ENCODE data around the gene ROS1. TPM values are rescaled to one million over a fixed set of nuclear protein-coding genes. Genes with fewer than 3 reads are reported as not detected.

ROS1 gene
- total RNA-seq, 1 experiment from 2014 or later: not detected

DNA sequence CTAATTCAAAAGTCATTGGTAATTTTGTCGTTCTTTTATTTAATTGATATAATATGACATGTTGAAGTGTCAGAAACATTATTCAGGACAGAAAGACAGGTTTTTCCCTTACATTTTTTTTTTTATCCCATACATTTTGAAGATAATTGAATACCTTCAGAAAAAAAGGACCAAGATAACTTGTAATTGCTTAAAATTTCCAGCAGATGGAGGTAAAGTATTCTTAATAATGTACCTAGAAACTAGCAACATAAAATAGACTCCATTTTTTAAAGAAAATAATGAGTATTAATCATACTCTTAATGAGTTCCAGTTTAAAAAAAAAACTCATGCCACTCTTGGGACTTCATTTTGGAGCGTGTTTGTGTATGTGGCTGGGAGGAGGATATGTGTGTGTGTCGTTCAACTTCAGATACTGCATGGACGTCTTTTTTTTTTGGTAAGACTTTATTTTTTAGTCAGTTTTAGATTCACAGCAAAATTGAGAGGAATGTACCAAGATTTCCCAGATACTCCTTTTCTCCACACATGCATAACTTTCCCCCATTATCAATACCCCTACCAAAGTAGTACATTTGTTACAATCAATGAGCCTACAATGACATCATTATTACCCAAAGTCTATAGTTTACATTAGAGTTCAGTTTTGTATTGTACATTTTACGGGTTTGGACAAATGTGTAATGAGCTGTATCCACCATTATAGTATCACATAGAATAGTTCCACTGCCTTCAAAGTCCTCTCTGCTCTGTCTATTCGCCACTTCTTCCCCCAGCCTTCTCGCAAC is 79.4 kb downstream of the ROS1 start:
- Histone ChIP-seq H2BK120ac (ENCODE audit: low read depth, low read length, poor library complexity, severe bottlenecking) (no peak overlapping the region), H3K56ac (ENCODE audit: insufficient read length, low read depth, low read length) (no peak overlapping the region), H3K27me3 (ENCODE audit: insufficient read depth, low read length) (no peaks in the 10 kb centered on the region), H3K23ac (ENCODE audit: insufficient read length, low read depth, low read length) (no peak overlapping the region), H4K8ac (replicated peaks; ENCODE audit: insufficient read length, low read depth, low read length) (no peak overlapping the region), H2AK5ac (ENCODE audit: insufficient read length, low read length) (no peak overlapping the region), H3K79me2 (ENCODE audit: insufficient read depth, low read length) (no peaks in the 10 kb centered on the region), H3K4me2 (ENCODE audit: insufficient read depth, insufficient read length, low read length) (no peak overlapping the region), H3K14ac (ENCODE audit: insufficient read depth, low read length) (no peak overlapping the region), H3K4ac (ENCODE audit: low read depth, low read length) (no peak overlapping the region), H3K18ac (ENCODE audit: insufficient read length, low read depth, low read length) (no peak overlapping the region), H2BK15ac (ENCODE audit: low read depth, low read length) (no peak overlapping the region), H3T11ph (ENCODE audit: low read length) (no peak overlapping the region), H3K9me3 (ENCODE audit: control insufficient read depth, low read depth, low read length) (no peaks in the 10 kb centered on the region), H4K91ac (ENCODE audit: insufficient read length, low read depth, low read length) (no peak overlapping the region), H4K5ac (ENCODE audit: insufficient read length, low read depth, low read length) (no peak overlapping the region), H4K20me1 (ENCODE audit: control insufficient read depth, insufficient read depth, insufficient read length) (no peaks in the 10 kb centered on the region), H3K79me1 (ENCODE audit: insufficient read depth, low read depth, low read length, poor library complexity, severe bottlenecking) (no peaks in the 10 kb centered on the region), H2BK12ac (ENCODE audit: insufficient read length, low read depth, low read length) (no peak overlapping the region), H3K4me1 (ENCODE audit: insufficient read depth, low read length) (no peaks in the 10 kb centered on the region), H2BK20ac (ENCODE audit: low read depth, low read length, poor library complexity, severe bottlenecking) (no peak overlapping the region), H3K9ac (ENCODE audit: extremely low read depth, insufficient read length, low read length) (no peak overlapping the region), H2AFZ (ENCODE audit: low read length) (no peak overlapping the region), H2BK5ac (ENCODE audit: insufficient read length, low read length) (no peak overlapping the region), H3K27ac (ENCODE audit: insufficient read length, low read depth, low read length) (no peak overlapping the region), H3K23me2 (ENCODE audit: insufficient read length, low read depth, low read length, poor library complexity, severe bottlenecking) (peaks cover 3% of the 10 kb centered on the region)
- no peak overlapping the region for H3K27ac Mint-ChIP-seq
- TF ChIP-seq, protein P1, sequence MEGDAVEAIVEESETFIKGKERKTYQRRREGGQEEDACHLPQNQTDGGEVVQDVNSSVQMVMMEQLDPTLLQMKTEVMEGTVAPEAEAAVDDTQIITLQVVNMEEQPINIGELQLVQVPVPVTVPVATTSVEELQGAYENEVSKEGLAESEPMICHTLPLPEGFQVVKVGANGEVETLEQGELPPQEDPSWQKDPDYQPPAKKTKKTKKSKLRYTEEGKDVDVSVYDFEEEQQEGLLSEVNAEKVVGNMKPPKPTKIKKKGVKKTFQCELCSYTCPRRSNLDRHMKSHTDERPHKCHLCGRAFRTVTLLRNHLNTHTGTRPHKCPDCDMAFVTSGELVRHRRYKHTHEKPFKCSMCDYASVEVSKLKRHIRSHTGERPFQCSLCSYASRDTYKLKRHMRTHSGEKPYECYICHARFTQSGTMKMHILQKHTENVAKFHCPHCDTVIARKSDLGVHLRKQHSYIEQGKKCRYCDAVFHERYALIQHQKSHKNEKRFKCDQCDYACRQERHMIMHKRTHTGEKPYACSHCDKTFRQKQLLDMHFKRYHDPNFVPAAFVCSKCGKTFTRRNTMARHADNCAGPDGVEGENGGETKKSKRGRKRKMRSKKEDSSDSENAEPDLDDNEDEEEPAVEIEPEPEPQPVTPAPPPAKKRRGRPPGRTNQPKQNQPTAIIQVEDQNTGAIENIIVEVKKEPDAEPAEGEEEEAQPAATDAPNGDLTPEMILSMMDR (conservative IDR thresholded peaks at IDR 0.05): peak; percentile 68
- no CpG with 5 or more reads among the region's 7 CpGs for WGBS (ENCODE audit: extremely low coverage, insufficient read length, low lambda C conversion rate)
- H3K27me3 Mint-ChIP-seq (ENCODE audit: low read depth): no peaks in the 10 kb centered on the region; the same call in 1 of the 2 replicates
- DNase-seq: no peak
- no peak overlapping the region for H3K4me3 Mint-ChIP-seq
- H3K36me3 Mint-ChIP-seq (ENCODE audit: insufficient read depth in 1 of 3, low read depth in 3 of 3): no peaks in the 10 kb centered on the region
- no peaks in the 10 kb centered on the region for H3K4me1 Mint-ChIP-seq
- no peaks in the 10 kb centered on the region for H3K9me3 Mint-ChIP-seq
